C4-2B (cell line): Measurements from ENCODE around the gene LRRC3B.

Experiments
- H3K27ac ChIP-seq: fragments of 450-650 bp; 2 replicates; pipeline ENCODE4 v1.5.1; 2017
- ZFX ChIP-seq: fragments of 450-650 bp; IDR thresholded peaks from 2 replicates; pipeline ENCODE4 v1.6.1; 2017
- TF ChIP-seq, protein P1 (sequence below): fragments of 450-650 bp; conservative IDR thresholded peaks from 2 replicates; pipeline ENCODE4 v1.5.1; 2017; ENCODE audit warnings: mild to moderate bottlenecking

LRRC3B gene

DNA sequence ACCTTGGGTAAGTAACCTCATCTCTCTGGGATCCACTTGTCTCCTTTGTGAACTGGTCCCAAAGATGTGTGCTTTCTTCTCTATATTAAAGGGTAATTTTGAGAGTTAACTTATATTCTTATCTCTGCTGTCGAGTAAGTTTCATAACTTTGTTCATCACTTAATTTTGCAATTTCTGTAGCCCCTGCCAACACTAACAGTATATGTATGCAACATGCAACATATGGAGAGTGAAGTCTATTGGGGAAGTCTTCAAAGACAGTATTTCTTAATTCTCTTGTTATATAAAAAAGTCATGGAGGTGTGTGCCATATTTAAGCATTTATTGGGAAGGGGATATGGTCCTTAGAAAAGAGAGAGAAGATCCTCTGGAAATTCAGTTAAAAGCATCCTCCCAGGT, 85.9 kb downstream of the LRRC3B start:
- no peak overlapping the region for H3K27ac ChIP-seq
- no peak for TF ChIP-seq ZFX
- TF ChIP-seq, protein P1, sequence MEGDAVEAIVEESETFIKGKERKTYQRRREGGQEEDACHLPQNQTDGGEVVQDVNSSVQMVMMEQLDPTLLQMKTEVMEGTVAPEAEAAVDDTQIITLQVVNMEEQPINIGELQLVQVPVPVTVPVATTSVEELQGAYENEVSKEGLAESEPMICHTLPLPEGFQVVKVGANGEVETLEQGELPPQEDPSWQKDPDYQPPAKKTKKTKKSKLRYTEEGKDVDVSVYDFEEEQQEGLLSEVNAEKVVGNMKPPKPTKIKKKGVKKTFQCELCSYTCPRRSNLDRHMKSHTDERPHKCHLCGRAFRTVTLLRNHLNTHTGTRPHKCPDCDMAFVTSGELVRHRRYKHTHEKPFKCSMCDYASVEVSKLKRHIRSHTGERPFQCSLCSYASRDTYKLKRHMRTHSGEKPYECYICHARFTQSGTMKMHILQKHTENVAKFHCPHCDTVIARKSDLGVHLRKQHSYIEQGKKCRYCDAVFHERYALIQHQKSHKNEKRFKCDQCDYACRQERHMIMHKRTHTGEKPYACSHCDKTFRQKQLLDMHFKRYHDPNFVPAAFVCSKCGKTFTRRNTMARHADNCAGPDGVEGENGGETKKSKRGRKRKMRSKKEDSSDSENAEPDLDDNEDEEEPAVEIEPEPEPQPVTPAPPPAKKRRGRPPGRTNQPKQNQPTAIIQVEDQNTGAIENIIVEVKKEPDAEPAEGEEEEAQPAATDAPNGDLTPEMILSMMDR: no peak

DNA sequence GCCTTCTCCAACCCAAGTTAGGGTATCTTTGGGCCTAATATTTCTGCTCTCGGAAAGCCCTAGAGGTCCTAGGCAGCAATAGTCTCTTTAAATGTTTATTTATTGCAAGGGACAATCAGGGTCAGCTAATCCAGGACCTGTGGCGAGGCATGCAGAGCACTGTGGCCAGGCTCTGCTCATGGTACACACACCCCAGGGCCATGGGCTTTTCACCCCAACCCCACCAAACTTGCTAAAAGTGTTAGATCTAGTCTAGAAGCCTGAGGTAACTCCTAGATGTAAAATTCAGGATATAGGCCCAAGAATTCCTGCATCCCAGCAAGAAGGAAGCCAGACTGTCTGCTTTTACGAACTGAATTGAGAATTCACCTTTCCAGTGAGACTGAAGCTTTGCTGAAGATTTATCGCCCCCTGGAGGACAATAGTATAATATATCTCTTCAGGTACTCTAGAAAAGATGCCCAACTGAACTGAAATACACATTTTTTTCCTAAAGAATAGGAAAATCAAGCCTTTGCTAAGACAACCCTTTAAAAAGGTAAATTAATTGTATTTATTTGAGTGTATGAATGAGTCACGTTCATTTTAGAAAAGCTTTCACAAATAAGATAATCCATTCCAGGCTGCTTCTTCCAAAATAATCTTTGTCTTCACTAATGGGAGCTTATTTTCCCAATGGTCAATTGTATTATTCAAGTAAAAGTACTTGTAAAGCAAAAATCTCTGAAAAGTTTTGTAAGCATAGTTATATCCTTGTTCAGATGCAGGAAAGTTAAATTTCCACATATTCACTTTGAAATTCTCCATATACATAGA, 89.8 kb downstream of the LRRC3B start:
- TF ChIP-seq, protein P1: peak; percentile 77
- TF ChIP-seq ZFX: no peak
- H3K27ac ChIP-seq: no peak overlapping the region

DNA sequence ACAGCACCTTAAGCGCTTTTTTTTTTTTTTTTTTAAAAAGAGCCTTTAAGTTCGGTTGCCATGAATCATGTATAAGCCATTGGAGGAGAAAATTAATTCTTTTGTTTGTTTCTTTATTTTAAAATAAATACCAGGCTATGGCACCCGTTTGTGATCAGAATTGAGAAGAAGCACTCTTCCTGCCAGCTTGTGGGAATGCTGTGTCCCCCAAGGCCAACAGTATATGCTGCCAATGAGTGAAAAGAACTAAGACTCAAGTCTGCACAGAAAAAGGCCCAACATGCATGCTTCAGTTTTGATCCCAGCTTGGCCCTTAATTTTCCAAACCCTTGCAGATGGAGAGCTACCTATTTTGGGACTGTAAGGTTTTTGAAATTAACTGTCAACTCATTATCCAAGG, 90.5 kb downstream of the LRRC3B start:
- no peak overlapping the region for H3K27ac ChIP-seq
- TF ChIP-seq, protein P1: no peak
- TF ChIP-seq ZFX: no peak

DNA sequence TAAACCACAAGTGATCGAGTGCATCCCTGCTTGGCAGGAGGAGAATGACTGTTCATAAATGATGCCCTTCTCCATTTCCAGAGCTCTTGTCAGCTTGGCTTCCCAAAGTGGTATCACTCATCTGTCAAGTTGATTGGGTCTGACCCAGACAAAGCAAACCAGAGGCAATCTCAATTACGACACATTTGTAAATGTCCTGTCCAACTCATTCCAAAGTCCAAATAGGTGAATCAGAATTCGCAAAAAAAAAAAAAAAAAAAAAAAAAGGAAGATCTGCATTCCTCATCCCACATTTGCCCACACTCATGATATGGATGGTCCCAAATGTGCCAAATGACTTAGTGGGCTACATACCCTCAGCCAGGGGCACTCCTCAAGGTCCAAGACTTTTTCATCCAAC, 91.9 kb downstream of the LRRC3B start:
- H3K27ac ChIP-seq: no peak overlapping the region
- TF ChIP-seq, protein P1: no peak
- TF ChIP-seq ZFX: no peak

DNA sequence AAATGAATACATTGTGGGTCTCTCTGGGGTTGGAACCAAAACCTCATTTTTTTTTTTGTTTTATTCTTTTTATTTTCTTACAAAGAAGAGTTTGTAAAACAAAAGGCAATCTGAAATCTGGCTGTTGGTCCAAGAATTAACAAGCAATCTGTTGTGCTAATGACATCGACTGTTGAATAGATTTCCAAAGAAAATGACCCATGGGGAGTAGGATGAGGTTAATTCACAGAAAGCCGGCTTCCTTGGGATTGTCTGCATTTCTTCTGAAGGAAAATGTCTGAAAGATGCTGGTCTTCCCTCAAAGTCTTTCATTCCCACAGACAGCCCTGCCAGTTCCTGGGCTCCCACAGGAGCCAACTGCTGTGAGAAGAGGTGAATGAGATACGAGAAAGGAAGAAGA, 92.9 kb downstream of the LRRC3B start:
- H3K27ac ChIP-seq: no peak overlapping the region
- TF ChIP-seq, protein P1: no peak
- TF ChIP-seq ZFX: no peak

DNA sequence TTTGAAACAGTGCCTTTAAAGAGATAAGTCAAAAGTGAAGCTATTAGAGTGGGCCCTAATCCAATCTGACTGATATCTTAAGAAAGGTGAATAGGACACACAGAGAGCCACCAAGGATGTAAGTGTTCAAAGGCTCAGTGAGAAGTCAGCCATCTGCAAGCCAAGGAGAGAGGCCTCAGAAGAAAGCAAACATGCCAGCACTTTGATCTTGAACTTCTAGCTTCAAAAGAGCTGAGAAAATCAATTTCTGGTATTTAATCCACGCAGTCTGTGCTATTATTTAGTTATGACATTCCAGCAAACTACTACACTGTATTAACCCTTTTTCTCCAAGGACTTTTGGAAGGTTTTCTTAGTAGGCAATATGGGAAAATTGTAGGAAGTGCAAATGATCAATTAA, 95.7 kb downstream of the LRRC3B start:
- no peak overlapping the region for H3K27ac ChIP-seq
- no peak for TF ChIP-seq ZFX
- TF ChIP-seq, protein P1: no peak

DNA sequence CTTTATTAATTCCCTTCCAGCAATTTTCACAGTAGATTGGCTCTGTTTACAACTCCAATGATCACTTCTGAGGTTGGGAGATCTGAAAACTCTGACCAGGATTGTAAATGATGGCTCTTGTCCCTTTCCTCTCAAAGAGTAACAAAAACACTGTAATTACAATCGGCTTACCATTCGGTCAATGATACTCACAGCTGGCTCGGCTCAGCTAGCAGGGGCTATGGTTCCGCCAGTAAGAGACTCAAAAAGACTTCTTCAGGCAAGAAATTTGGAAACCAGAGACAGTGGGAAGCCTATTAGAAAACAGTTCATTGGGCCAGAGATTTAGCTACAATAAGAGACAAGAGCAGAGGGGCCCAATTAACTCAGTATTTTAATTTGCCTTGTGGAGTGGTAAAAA, 96.6 kb downstream of the LRRC3B start:
- no peak overlapping the region for H3K27ac ChIP-seq
- no peak for TF ChIP-seq ZFX
- TF ChIP-seq, protein P1: no peak
